Skeletal muscle tissue (tissue), 4 donors: ENCODE measurements around the gene IL17C. TPM values are rescaled to one million over a fixed set of nuclear protein-coding genes. Genes with fewer than 3 reads are reported as not detected.
A peak's percentile ranks its signal among the peaks of the same experiment; 100 is the strongest.

Experiments used
- H3K27ac ChIP-seq: one replicate; pipeline ENCODE4 v1.7.0; 2013; ENCODE audit warnings: mild to moderate bottlenecking, low read depth, low read length, inconsistent platforms
- H3K27me3 ChIP-seq, 3 donors: one replicate each; pipeline ENCODE4 v1.7.0; 2013; ENCODE audit warnings: low read length in 3 of 3; ENCODE audit not compliant: control insufficient read depth in 3 of 3, insufficient read depth in 3 of 3
- H3K36me3 ChIP-seq, 3 donors: one replicate each; pipeline ENCODE4 v1.7.0; 2013; ENCODE audit warnings: low read length in 3 of 3; ENCODE audit not compliant: control insufficient read depth in 3 of 3, insufficient read depth in 3 of 3
- H3K4me1 ChIP-seq, 3 donors: one replicate each; pipeline ENCODE4 v1.7.0; 2013; ENCODE audit warnings: low read length in 3 of 3, mild to moderate bottlenecking in 3 of 3; ENCODE audit not compliant: control insufficient read depth in 3 of 3, insufficient read depth in 3 of 3
- H3K4me3 ChIP-seq, 3 donors: one replicate each; pipeline ENCODE4 v1.7.0; 2013; ENCODE audit warnings: low read length in 3 of 3
- H3K9ac ChIP-seq, 3 donors: one replicate each; pipeline ENCODE4 v1.7.0; 2013; ENCODE audit warnings: low read length in 3 of 3, mild to moderate bottlenecking in 3 of 3, moderate library complexity in 2 of 3, low read depth in 1 of 3
- H3K9me3 ChIP-seq, 3 donors: one replicate each; pipeline ENCODE4 v1.7.0; 2013; ENCODE audit warnings: low read length in 3 of 3; ENCODE audit not compliant: control insufficient read depth in 3 of 3
- total RNA-seq: library from RNA; depleted of rRNA; stranded (reverse); fragments of >200 nt; gene quantifications from one replicate; pipeline ENCODE4 v1.2.3, GENCODE V29; 2014
- donor health status: Osteomylitis.

Gene IL17C
- total RNA-seq, 1 donor from 2014 or later: not detected

DNA sequence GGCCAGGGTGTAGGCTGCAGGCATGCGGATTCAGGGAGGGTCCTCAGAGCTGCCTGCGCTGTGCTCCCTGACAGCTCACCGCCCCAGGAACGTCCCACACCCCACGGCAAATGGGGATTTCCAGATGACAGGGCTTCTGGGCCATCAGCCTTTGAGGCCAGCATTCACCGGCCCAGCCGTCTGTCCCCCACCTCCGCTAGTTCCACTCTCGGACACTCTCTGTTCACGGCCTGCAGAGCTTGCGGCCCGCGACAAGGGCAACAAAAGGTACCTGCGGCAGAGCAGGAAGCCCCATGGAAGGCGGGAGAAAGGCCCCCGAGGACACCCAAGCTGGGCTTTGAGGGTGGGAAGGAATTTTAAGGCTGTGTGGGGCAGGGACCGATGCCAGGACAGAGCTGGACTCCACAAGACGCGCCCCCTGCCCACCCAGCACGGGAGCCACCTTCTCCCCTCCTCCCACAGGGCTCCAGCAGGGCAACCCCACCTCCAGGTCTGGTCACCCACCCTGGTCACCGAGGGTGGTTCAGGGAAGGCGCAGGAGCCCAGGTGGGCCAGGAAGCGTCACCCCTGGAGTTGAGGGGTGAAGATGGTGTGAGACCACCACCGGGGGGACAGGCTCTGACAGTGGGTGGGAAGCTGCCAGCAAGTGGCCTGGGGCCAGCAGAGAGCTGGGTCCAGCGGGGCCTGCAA lies 18.1 kb downstream of the IL17C start:
- Histone ChIP-seq H3K36me3 (peaks cover 18 to 36% (median 23%) of the 10 kb centered on the region in 3 donors), H3K27ac (no peak overlapping the region), H3K27me3 (no peaks in the 10 kb centered on the region), H3K9ac (no peak overlapping the region), H3K9me3 (no peaks in the 10 kb centered on the region), H3K4me3 (no peak overlapping the region), H3K4me1 (peaks cover 2 to 6% (median 4%) of the 10 kb centered on the region in 3 donors)

DNA sequence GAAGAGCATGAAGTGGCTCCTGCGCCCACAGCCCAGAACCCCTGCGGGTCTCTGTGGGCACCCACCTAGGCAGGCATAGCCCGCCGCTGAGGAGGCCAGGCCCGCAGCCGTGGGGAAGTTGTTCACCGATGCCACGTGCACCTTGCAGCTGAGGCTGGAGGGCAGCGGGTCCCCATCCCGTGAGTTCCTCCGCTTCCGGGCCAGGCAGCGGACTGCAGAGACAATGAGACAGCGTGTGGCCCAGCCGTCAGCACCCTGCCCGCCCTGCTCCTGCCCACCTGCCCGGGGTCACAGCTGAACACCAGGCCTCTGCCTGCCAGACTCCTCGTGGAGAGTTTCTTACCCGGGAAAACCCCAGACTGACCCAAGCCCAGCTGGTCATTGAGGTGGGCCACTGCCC lies 19.0 kb downstream of the IL17C start:
- H3K4me3 ChIP-seq: no peak overlapping the region
- H3K27me3 ChIP-seq: no peaks in the 10 kb centered on the region
- H3K27ac ChIP-seq: no peak overlapping the region
- H3K4me1 ChIP-seq: peaks cover 4 to 5% (median 5%) of the 10 kb centered on the region in 3 donors
- no peak overlapping the region for H3K9ac ChIP-seq
- peaks cover 18 to 36% (median 23%) of the 10 kb centered on the region in 3 donors for H3K36me3 ChIP-seq
- no peaks in the 10 kb centered on the region for H3K9me3 ChIP-seq

DNA sequence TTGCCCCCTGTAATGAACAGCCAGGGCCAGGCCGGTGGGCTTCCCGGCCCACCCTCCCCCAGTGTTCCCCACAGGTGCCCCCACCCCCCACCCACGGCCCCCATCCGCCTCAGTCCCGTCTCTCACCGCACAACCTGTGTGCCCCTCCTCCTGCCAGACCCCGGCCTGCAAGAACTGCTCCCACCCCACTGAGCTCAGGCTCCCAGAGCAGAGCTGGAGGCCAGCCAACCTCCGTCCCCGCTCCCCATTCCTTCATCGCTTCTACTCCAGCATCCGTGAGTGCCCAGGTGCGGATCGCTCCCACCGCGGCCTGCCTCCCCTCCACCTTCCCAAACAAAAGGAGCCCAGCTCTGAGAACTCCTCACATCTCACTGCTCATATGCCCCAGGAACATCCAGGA lies 20.3 kb downstream of the IL17C start:
- H3K4me3 ChIP-seq: no peak overlapping the region
- peaks cover 7 to 8% (median 8%) of the 10 kb centered on the region in 3 donors for H3K4me1 ChIP-seq
- H3K27ac ChIP-seq: no peak overlapping the region
- no peak overlapping the region for H3K9ac ChIP-seq
- H3K27me3 ChIP-seq: no peaks in the 10 kb centered on the region
- H3K36me3 ChIP-seq: peaks cover 15 to 31% (median 15%) of the 10 kb centered on the region in 3 donors
- H3K9me3 ChIP-seq: no peaks in the 10 kb centered on the region

DNA sequence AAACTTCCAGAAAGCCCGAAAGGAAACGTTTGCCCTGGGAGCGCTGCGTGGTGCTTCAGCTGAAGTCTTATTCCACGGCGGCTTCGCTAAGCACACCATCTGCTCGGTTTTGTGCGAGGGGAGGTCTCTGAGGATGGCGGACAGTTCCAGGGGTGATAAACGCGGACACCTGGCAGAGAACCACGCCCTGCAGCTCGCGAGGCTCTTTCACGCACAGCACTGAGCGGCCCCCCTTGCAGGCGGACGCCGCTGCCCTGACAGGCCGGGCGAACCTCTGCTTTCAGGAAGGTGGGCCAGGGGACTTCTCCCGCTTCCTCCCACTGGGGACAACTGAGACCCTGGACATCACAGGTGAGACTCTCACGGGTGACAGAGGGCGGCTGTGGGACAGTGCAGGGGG lies 20.8 kb downstream of the IL17C start:
- peaks cover 12 to 30% (median 13%) of the 10 kb centered on the region in 3 donors for H3K36me3 ChIP-seq
- H3K4me3 ChIP-seq: no peak overlapping the region
- no peak overlapping the region for H3K27ac ChIP-seq
- H3K9ac ChIP-seq: no peak overlapping the region
- no peaks in the 10 kb centered on the region for H3K27me3 ChIP-seq
- H3K4me1 ChIP-seq: peaks cover 8 to 12% (median 9%) of the 10 kb centered on the region in 3 donors
- H3K9me3 ChIP-seq: no peaks in the 10 kb centered on the region

DNA sequence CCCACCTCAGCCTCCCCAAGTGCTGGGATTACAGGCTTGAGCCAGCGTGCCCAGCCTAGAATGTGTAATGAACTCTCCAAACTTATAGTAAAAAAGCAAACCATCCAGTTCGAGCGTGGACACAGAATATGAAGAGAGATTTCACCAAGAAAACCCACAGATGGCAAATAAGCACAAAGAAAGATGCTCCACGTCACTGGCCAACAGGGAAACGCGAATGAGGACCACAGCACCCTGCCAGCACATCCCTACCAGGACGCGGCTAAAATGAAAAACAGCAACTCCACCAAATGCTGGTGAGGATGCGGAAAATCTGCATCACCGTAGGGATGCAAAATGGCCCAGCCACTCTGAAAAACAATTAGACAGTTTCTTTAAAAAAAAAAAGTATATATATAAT lies 23.1 kb downstream of the IL17C start:
- H3K27ac ChIP-seq: no peak overlapping the region
- peaks cover 17 to 22% (median 17%) of the 10 kb centered on the region in 3 donors for H3K4me1 ChIP-seq
- H3K9ac ChIP-seq: no peak overlapping the region
- peaks cover 5 to 19% (median 8%) of the 10 kb centered on the region in 3 donors for H3K36me3 ChIP-seq
- H3K4me3 ChIP-seq: no peak overlapping the region
- H3K27me3 ChIP-seq: no peaks in the 10 kb centered on the region
- H3K9me3 ChIP-seq: no peaks in the 10 kb centered on the region

DNA sequence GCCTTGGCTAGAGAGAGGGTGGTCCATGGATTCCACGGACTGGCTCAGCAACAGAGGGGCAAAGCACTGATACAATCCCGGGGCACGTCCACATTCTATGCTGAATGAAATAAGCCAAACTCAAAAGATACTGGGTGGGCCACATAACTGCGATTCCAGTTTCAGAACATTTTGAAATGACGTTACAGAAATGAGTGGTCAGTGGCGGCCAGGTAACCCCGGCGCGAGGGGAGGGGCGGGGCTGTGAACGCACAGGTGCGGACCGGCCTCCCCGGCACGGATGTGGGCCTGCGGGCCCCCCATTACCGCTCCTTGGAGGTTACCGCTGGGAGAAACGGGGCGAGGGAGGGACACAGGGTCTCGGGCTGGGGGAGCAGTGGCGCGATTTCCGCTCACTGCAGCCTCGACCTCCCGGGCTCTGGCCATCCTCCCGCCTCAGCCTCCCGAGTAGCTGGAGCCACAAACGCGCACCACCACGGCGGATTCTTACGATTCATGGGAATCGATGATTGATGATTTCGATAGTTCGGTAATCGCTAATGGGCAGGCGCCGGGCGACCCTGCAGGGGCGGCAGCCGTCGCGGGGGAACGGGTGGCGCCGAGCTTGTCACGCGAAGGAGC lies 24.0 kb downstream of the IL17C start:
- Histone ChIP-seq H3K27me3 (no peaks in the 10 kb centered on the region), H3K36me3 (peaks cover 5 to 15% (median 5%) of the 10 kb centered on the region in 3 donors), H3K27ac (peak overlapping the region; percentile 82), H3K4me1 (peaks cover 17 to 22% (median 18%) of the 10 kb centered on the region in 3 donors), H3K9ac (peak overlapping the region; percentile 81 to 97 (median 83)), H3K4me3 (peak overlapping the region; percentile 76 to 95 (median 93)), H3K9me3 (no peaks in the 10 kb centered on the region)

DNA sequence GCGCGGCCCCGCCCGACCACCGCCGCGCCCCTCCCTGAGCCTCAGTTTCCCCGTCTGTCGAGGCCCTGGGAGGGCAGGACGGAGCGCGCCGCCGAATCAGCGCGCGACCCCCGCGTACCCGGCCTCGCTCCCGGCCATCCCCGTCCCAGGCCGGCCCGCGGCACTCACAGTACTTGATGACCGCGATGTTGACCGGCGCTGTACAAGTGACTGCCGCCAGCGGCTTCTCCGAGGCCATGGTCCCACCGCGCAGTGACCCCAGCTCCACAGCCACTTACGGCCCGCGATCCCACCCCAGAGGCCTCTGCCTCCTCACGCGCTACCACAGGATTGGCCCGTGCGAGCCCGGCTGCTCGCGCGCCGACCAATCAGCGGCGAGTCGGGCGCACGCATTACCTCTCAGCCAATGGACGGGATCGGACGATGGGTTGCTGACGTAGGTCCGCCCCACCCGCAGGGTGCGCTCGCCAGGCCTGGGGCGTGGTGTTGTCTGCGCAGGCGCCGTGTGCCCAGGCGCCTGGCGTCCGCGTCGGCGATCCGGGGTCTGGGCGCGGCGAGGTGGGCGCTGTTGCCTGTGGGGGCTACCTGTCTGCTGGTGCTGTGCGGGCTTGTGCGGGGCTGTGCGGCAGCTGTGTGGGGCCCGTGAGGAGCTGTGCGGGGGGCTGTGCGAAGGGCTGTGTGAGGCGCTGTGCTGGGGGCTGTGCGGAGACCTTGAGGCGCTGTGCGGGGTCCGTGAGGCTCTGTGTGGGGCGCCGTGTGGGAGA lies 24.7 kb downstream of the IL17C start, which contains the start of gene MVD:
MVD (minus strand) TSS at position 249 of the 764 bp plus-strand sequence; CDS start at position 238, 11 bp downstream.
- no peaks in the 10 kb centered on the region for H3K27me3 ChIP-seq
- peak within 1 kb of the TSS; percentile 81 to 95 (median 93) for H3K4me3 ChIP-seq
- H3K9me3 ChIP-seq: no peaks in the 10 kb centered on the region
- H3K9ac ChIP-seq: peak within 1 kb of the TSS; percentile 89 to 97 (median 89)
- H3K36me3 ChIP-seq: peaks cover 4 to 8% (median 5%) of the 10 kb centered on the region in 3 donors
- peak within 1 kb of the TSS; percentile 82 for H3K27ac ChIP-seq
- H3K4me1 ChIP-seq: peaks cover 17 to 22% (median 18%) of the 10 kb centered on the region in 3 donors

DNA sequence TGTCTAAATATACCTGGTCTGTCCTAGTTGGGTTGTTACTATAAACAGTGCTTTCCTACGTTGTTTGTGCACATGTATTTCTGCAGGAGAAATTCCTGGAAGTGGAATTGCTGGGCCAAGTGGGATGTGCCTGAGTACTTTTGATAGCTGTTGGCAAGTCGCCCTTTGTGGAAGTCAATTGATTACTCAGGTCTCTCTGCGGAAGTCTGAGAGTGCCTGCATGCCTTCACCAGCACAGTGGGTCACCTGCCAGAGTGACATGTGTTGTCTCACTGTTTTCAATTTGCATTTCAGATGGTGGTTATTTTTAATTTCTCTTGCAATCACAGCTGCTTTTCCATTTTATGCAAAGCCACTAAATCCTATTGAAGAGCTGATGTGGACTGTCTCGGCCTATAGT lies 26.8 kb downstream of the IL17C start:
- no peak overlapping the region for H3K4me3 ChIP-seq
- H3K4me1 ChIP-seq: peaks cover 23 to 26% (median 24%) of the 10 kb centered on the region in 3 donors
- no peaks in the 10 kb centered on the region for H3K9me3 ChIP-seq
- H3K36me3 ChIP-seq: peaks cover 0 to 3% (median 2%) of the 10 kb centered on the region in 3 donors
- no peaks in the 10 kb centered on the region for H3K27me3 ChIP-seq
- H3K9ac ChIP-seq: no peak overlapping the region
- H3K27ac ChIP-seq: peak overlapping the region; percentile 37

DNA sequence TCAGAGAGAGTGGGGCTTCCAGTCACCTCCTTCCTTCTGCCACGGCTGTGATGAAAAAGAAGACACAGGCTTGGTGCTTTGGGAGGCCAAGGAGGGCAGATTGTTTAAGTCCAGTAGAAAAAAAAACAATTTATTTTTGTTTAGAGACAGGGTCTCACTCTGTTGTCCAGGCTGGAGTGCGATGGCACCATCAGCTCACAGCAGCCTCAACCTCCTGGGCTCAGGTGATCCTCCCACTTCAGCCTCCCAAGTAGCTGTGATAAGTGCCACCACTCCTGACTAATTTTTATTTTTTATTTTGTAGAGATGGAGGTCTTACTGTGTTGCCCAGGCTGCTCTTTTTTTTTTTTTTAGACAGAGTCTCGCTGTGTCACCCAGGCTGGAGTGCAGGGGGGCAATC lies 27.2 kb downstream of the IL17C start:
- Histone ChIP-seq H3K4me3 (no peak overlapping the region), H3K27ac (peak overlapping the region; percentile 8), H3K9ac (no peak overlapping the region), H3K4me1 (peaks cover 24 to 28% (median 26%) of the 10 kb centered on the region in 3 donors), H3K27me3 (no peaks in the 10 kb centered on the region), H3K9me3 (no peaks in the 10 kb centered on the region), H3K36me3 (peaks cover 0 to 3% (median 2%) of the 10 kb centered on the region in 3 donors)
